NCI-H1436 (cell line): Measurements from ENCODE around the gene ACOT11.

ENCODE experiments used
- DNase-seq: peaks from one replicate; lab custom pipeline; 2025; lab: John Stamatoyannopoulos, UW

ACOT11 gene

GRCh38 chr1:54537611-54538010 lies 10.4 kb upstream of the ACOT11 start:
- no peak for DNase-seq

- DNase-seq, result no peak
Measured at GRCh38 chr1:54538538-54538937, 9.5 kb upstream of the ACOT11 start.

DNA sequence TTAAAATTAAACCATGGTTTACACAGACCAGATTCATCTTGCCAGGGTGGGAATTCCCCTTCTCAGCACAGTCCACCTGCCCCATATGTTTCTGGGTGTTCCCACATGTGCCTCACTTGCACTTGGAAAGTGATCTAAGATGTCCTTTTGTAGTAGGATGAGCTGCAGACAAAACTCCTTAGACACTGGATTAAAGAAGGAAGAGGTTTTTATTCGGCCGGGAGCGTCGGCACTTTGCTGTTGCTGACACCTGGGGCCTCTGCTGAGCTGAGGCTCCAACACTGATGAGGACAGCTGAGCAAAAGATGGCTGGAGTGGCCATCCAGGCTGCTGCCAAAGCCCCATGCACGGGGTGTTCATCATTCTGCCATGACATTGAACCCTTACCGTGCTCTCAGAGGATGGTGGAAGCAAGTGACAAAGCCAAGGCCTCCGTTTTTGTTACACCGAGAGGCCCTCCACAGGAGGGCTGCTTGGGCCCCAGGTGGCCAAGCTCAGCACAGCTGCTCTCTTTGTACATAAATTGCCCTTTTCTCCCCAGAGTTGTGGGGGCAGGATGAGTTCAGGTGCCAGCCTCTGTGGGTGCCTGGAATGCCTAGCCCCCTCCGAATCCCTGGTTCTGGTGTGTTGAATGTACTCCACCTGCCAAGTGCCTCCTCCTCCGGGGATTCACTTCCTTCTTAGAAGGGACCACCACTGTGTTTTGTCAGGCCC lies 7.3 kb upstream of the ACOT11 start:
- no peak for DNase-seq

DNA sequence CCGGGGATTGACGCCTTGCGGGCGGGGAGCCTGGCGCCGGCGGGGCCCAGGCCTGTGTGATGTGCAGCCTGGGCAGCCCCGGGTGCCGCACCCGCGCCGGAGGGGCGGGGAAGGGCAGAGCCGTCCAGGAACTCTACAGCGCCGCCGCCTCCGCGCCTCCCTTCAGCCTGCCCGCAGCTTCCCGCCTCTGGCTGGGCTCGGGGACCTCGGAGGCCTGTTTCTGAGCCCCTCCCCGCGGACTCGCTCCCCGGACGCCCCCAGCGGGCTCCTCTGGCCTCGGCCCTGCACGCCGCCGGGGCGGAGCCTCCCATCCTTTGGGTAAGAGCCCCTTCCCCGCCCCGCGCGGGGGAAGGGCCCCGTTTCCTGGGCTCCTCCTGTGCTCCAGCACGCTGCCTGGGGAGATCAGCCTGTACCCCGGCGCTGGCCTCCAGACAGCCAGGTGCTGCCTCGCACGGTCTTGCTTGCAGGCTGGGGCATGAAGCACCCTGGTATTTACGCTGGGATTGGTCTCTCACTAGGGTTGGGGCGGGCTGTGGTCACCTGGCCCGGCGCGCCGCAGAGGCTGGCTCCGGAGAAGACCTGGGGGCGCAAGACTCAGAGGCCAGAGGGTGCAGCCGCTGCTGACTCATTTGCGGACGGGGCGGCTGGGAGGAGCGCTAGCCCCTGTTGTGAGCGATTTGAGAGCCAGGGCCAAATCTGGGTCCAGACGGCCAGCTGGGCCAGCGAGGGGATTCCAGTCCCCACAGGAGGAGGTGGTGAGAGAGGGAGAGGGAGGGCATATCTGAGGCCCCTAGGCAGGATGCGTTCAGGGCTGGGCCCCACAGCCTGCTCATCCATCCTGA lies 5.7 kb upstream of the ACOT11 start:
- peak; percentile 67 for DNase-seq

DNA sequence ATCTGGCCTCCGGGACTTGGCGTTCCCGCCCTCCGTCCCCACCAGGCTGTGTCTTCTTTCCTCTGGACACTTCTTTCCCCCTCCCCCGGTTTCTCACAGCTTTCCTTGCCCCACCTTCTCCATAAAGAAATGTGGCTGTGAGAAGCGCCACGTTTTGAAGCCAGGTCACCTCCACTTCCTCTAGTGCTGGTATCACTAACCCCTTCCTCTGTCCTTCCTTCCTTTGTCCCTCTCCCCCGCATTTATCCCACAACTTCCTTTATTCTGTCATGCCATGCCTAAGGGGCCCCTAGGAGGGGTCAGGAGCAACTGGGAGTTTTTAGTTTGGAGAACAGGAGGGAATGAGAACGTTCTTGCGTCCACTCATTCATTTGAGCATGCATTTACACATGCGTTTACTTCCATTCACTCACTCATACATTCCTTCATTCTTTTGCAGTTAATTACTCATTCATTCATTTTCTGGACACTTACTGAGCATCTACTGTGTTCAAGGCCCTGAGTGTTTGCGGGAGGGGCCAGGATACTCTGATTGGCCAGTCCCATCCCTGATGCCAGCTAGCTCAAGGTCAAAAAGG lies 5.0 kb upstream of the ACOT11 start:
- DNase-seq, result no peak

GRCh38 chr1:54543729-54544496 lies 4.1 kb upstream of the ACOT11 start:
- no peak for DNase-seq

- DNase-seq, result no peak
Measured at GRCh38 chr1:54545916-54546635, 2.0 kb upstream of the ACOT11 start.

DNA sequence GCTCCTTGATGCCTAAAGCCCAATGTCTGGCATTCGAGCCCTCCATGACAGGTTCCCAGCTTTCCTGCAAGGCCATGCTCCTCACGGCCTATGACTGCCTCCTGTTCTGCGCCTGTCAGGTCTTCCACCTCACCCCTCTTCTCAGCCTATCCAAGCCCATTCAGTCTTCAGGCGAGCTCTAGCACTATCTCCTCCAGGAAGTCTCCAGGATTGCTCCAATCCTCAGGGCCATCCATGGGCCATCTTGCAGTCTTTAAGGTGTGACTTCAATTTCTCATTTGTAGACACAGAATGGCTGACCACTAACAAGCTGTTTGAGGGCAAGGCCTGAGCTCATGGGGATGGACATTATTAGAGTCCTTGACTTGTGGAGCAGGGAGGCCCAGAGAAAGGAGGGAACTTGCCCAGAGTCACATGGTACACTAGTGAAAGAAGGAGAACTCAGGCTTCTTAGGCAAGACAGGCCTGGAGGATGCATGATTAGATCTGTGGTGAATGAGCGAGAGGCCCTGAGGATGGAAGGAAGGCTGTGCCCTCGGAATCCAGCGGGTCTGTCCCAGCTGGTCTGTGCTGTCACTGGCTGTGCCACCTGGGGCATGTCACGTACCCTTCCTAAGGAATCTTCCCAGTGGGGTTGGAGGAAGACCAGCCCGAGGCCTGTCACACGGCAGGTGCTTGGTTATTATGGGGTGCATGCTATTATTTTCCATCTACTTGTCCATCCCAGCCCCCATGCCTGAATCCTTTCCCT lies 1.2 kb upstream of the ACOT11 start:
- no peak for DNase-seq

DNA sequence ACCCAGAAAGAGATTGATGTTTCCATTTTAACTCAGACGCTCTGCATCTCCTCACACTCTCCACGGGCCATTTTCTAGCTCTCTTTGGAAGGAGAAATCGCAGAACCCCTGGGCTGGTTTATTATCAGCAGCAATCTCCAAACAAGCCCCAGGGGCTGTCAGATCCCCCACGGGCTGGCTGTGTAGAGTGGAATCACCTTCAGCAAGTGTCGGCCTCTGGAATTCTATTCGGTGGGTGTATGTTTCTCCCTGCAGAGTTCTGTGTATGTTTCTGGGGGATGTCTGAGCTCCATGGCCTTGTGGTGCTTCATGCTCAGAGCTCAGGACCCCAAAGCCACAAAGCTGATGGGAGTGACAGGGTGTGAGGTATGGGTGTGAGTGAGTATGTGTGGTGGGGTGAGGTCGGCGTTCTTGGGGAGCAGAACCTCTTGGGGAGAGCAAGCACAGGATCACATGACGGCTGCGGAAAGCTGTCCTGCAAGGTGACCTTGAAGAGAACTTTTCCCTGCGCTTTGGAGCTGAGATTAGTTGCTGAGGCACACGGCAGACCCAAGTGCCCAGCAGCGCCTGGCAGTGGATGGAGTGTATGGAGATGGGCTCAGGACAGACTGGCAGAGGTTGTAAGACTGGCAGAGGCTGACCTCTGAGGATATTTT lies 489 bp downstream of the ACOT11 start:
- no peak for DNase-seq

- no peak for DNase-seq
Measured at GRCh38 chr1:54549181-54549924, 1.3 kb downstream of the ACOT11 start.

DNA sequence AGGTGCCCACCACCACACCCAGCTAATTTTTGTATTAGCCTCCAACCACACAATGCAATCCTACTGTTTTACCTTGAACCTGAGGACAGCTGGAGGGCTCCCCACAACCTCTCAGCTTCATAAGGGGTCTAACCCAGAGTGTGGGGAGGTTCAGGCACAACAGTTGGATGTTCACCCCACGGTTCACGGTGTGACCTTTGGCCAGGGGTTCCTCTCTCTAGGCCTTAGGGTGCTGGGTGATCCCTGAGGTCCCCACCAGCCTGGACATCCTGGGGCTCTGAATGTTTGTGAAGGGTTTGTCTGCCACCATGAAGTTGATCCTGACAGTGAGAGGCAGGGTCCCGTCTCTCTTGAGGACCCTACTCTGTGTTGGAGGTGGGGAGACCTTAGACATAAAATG lies 3.9 kb downstream of the ACOT11 start:
- no peak for DNase-seq

- no peak for DNase-seq
Measured at GRCh38 chr1:54553602-54554313, 5.7 kb downstream of the ACOT11 start.

DNA sequence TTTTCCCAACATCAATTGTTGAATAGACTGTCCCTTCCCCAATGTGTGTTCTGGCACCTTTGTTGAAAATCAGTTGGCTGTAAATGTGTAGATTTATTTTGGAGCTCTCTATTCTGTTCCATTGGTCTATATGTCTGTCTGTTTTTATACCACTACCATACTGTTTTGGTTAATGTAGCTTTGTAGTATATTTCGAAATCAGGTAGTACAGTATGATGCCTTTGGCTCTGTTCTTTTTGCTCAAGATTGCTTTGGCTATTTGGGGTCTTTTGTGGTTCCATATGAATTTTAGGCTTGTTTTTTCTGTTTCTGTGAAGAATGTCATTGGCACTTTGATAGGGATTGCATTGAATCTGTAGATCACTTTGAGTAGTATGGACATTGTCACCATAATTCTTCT lies 8.1 kb downstream of the ACOT11 start:
- no peak for DNase-seq

DNA sequence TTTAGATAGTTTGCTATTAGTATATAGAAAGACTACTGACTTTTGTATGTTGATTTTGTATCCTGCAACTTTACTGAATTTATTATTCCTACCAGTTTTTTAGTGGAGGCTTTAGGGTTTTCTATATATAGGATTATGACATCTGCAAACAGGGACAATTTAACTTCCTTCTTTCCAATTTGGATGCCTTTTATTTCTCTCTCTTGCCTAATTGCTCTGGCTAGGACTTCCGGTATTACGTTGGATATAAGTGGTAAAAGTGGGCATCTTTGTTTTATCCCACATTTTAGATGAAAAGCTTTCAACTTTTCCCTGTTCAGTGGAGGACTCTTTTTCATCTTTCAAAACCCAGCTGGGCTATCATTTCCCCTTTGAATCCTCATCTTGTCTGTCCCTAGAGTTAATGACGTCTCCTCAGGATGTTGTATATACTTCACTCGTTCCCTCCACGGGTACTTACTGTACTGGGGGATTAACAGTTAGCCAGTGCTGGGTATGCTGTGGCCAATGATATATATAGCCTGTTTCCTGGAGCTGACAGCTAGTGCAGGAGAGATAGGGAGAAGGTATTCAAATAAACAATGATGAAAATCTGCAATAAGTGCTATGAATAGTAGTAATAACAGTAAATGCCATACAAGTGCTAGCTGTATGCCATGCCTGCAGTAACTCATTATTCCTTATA lies 9.8 kb downstream of the ACOT11 start:
- DNase-seq, result no peak

- no peak for DNase-seq
Measured at GRCh38 chr1:54558434-54559030, 10.5 kb downstream of the ACOT11 start.

DNA sequence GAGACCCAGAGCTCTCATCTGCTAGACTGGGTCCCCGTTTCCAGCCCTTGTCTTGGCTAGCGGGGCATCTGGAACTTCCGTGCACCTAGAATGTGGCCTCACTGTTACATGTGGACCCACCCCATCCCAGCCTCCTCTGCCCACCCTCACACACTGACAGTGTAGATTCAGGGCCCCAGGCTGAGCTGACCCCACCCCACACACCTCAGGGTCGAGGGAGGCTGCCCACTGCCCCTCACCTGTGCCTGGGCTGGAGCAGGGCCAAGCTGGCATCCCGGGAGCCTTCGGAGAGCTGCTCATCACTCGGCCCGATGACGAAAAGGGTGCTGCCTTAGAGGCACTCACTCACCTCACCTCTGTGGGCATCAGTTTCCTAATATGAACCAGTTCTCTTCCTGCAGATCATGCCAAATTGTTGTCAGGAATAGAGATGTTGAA lies 11.1 kb downstream of the ACOT11 start:
- DNase-seq, result no peak

DNA sequence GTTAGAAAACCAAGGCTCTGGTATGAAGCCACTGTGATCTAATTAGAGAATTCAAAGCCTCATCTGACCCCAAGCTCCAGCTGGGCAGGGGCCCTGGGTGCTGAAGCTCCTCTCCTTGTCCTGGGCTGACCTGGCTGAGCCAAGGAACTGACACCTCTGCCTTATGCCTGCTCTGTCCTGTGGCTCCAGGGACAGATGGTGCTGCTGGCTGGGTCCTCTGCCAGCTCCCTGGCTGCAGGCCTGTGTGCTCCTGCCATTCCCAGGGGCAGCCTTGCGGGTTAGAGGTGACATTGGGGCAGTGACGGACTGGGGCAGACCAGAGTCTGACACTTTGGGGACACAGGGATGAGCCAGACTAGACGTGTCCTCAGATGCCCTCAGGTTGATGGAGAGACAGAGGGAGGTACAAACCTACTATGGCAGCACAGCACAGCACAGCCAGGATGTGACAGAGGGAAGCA lies 11.8 kb downstream of the ACOT11 start:
- no peak for DNase-seq
